Parietal lobe (tissue), 1 donor: ENCODE results near the gene APLN. TPM values are rescaled to one million over a fixed set of nuclear protein-coding genes. Genes with fewer than 3 reads are reported as not detected.

Experiments
- total RNA-seq: library from RNA; depleted of rRNA; stranded (reverse); fragments of >200 nt; gene quantifications from one replicate; pipeline ENCODE4 v1.2.3, GENCODE V29; 2014

APLN gene, protein sequence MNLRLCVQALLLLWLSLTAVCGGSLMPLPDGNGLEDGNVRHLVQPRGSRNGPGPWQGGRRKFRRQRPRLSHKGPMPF
- total RNA-seq: 3.1 TPM

DNA sequence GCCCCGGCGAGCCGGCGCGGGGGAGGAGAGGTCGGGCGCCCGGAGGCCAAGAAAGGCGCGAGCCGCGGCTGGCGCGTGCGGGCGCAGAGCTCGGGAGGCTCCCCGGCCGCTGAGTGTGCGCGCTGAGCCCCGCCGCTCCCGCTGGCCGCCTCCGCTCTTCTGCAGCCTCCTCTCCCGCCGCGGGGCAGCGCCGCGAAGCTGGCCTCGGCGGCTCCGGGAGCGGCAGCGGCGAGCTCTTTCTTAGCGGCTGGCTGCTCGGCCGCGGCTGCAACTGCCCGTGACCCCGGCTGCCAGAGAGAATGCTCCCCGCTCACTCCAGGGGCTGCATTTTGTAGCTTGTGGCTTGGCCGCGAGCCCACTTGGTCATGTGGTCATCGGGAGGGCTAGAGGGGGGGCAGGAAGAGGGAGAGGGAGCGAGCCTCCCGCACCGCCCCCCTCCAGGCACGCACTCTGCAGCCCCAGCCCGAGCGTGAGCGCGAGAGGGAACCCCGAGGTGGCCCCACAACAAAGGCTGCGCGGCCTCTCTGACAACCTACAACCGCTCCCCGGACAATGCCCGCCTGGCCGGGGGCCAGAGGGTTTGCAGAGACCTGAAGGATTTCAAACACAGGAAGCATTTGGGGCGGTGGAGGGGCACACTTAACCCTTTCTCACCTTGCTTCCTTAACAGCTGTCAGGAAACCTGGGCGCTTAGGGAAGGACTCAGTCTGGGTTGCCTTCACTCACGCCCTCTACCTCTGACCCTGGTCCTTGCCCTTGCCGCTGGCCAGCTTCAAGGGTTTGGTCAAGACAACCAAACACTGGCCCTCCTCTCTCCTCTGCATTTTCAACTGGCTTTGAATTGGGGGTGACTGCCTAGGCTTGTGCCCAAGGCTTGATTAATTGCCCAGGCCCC, at the start of gene APLN:
Gene APLN (minus strand): TSS at position 305 of the 895 bp plus-strand sequence. CDS start 326 bp downstream, outside the sequence.

Other genes with a start within 250 kb of the APLN start
- gene SMARCA1, start 131.5 kb downstream of the APLN start, total RNA-seq: 80.1 TPM
- 31.9 TPM for gene OCRL, start 114.7 kb downstream of the APLN start, total RNA-seq
- not detected for gene XPNPEP2, start 84.0 kb upstream of the APLN start, total RNA-seq
- gene SASH3, start 125.0 kb upstream of the APLN start, total RNA-seq: 0.94 TPM
- 36.6 TPM for gene ZDHHC9, start 188.9 kb upstream of the APLN start, total RNA-seq